ENCODE results near the gene RASAL2.

Gene RASAL2

GRCh38 chr1:178495741-178496409 lies 402.0 kb downstream of the RASAL2 start:
- Histone ChIP-seq H3K4me1 (ENCODE audit: control insufficient read depth, insufficient read depth, low read length, unreplicated experiment) (no peaks in the 10 kb centered on the region), H2AFZ (ENCODE audit: low read length, unreplicated experiment) (no peak overlapping the region), H3K4me3 (ENCODE audit: low read depth, low read length) (no peak overlapping the region), H3K36me3 (ENCODE audit: insufficient read depth, low read length) (no peaks in the 10 kb centered on the region), H3K79me2 (ENCODE audit: control insufficient read depth, insufficient read depth, low read length, unreplicated experiment) (no peaks in the 10 kb centered on the region), H3K27ac (ENCODE audit: low read depth, low read length) (no peak overlapping the region), H3K27me3 (ENCODE audit: insufficient read depth, low read length) (no peaks in the 10 kb centered on the region)

GRCh38 chr1:178496410-178497135 lies 402.7 kb downstream of the RASAL2 start, which contains the start of gene CLEC20A:
CLEC20A (minus strand) TSS chr1:178496964; CDS start chr1:178496939, 25 bp downstream.
- no peak within 1 kb of the TSS for H3K27ac ChIP-seq (ENCODE audit: low read depth, low read length)
- no peak within 1 kb of the TSS for H3K4me3 ChIP-seq (ENCODE audit: low read depth, low read length)
- H3K27me3 ChIP-seq (ENCODE audit: insufficient read depth, low read length) = no peaks in the 10 kb centered on the region
- H3K36me3 ChIP-seq (ENCODE audit: insufficient read depth, low read length) = no peaks in the 10 kb centered on the region
- H3K4me1 ChIP-seq (ENCODE audit: control insufficient read depth, insufficient read depth, low read length, unreplicated experiment) = no peaks in the 10 kb centered on the region
- H3K79me2 ChIP-seq (ENCODE audit: control insufficient read depth, insufficient read depth, low read length, unreplicated experiment) = no peaks in the 10 kb centered on the region
- H2AFZ ChIP-seq (ENCODE audit: low read length, unreplicated experiment) = no peak within 1 kb of the TSS

GRCh38 chr1:178497903-178498478 lies 404.1 kb downstream of the RASAL2 start:
- H3K79me2 ChIP-seq (ENCODE audit: control insufficient read depth, insufficient read depth, low read length, unreplicated experiment) = no peaks in the 10 kb centered on the region
- no peak overlapping the region for H2AFZ ChIP-seq (ENCODE audit: low read length, unreplicated experiment)
- H3K27ac ChIP-seq (ENCODE audit: low read depth, low read length) = no peak overlapping the region
- no peaks in the 10 kb centered on the region for H3K27me3 ChIP-seq (ENCODE audit: insufficient read depth, low read length)
- no peaks in the 10 kb centered on the region for H3K4me1 ChIP-seq (ENCODE audit: control insufficient read depth, insufficient read depth, low read length, unreplicated experiment)
- H3K4me3 ChIP-seq (ENCODE audit: low read depth, low read length) = no peak overlapping the region
- H3K36me3 ChIP-seq (ENCODE audit: insufficient read depth, low read length) = no peaks in the 10 kb centered on the region

- no peak overlapping the region for H3K27ac ChIP-seq (ENCODE audit: low read depth, low read length)
Observed at GRCh38 chr1:178498896-178499675, 405.2 kb downstream of the RASAL2 start.

GRCh38 chr1:178500091-178500770 lies 406.3 kb downstream of the RASAL2 start:
- Histone ChIP-seq H3K4me1 (ENCODE audit: control insufficient read depth, insufficient read depth, low read length, unreplicated experiment) (no peaks in the 10 kb centered on the region), H2AFZ (ENCODE audit: low read length, unreplicated experiment) (no peak overlapping the region), H3K4me3 (ENCODE audit: low read depth, low read length) (no peak overlapping the region), H3K27ac (ENCODE audit: low read depth, low read length) (no peak overlapping the region), H3K36me3 (ENCODE audit: insufficient read depth, low read length) (no peaks in the 10 kb centered on the region), H3K79me2 (ENCODE audit: control insufficient read depth, insufficient read depth, low read length, unreplicated experiment) (no peaks in the 10 kb centered on the region), H3K27me3 (ENCODE audit: insufficient read depth, low read length) (0 out of 2 replicates have a peak, but pooled peaks cover 3% of the 10 kb centered on the region)

More at GRCh38 chr1:178498896-178499675, 405.2 kb downstream of the RASAL2 start:
- Histone ChIP-seq H3K4me1 (ENCODE audit: control insufficient read depth, insufficient read depth, low read length, unreplicated experiment) (no peaks in the 10 kb centered on the region), H3K4me3 (ENCODE audit: low read depth, low read length) (no peak overlapping the region), H3K79me2 (ENCODE audit: control insufficient read depth, insufficient read depth, low read length, unreplicated experiment) (no peaks in the 10 kb centered on the region), H2AFZ (ENCODE audit: low read length, unreplicated experiment) (no peak overlapping the region), H3K27me3 (ENCODE audit: insufficient read depth, low read length) (no peaks in the 10 kb centered on the region), H3K36me3 (ENCODE audit: insufficient read depth, low read length) (no peaks in the 10 kb centered on the region)

GRCh38 chr1:178500936-178501554 lies 407.1 kb downstream of the RASAL2 start:
- 0 out of 2 replicates have a peak, but pooled peaks cover 3% of the 10 kb centered on the region for H3K27me3 ChIP-seq (ENCODE audit: insufficient read depth, low read length)

GRCh38 chr1:178501705-178502329 lies 407.9 kb downstream of the RASAL2 start:
- no peak overlapping the region for H3K27ac ChIP-seq (ENCODE audit: low read depth, low read length)
- no peaks in the 10 kb centered on the region for H3K36me3 ChIP-seq (ENCODE audit: insufficient read depth, low read length)
- no peaks in the 10 kb centered on the region for H3K79me2 ChIP-seq (ENCODE audit: control insufficient read depth, insufficient read depth, low read length, unreplicated experiment)
- no peak overlapping the region for H2AFZ ChIP-seq (ENCODE audit: low read length, unreplicated experiment)
- H3K27me3 ChIP-seq (ENCODE audit: insufficient read depth, low read length) = 0 out of 2 replicates have a peak, but pooled peaks cover 3% of the 10 kb centered on the region
- H3K4me1 ChIP-seq (ENCODE audit: control insufficient read depth, insufficient read depth, low read length, unreplicated experiment) = no peaks in the 10 kb centered on the region
- no peak overlapping the region for H3K4me3 ChIP-seq (ENCODE audit: low read depth, low read length)

More at GRCh38 chr1:178500936-178501554, 407.1 kb downstream of the RASAL2 start:
- Histone ChIP-seq H3K4me3 (ENCODE audit: low read depth, low read length) (no peak overlapping the region), H3K79me2 (ENCODE audit: control insufficient read depth, insufficient read depth, low read length, unreplicated experiment) (no peaks in the 10 kb centered on the region), H2AFZ (ENCODE audit: low read length, unreplicated experiment) (no peak overlapping the region), H3K27ac (ENCODE audit: low read depth, low read length) (no peak overlapping the region), H3K36me3 (ENCODE audit: insufficient read depth, low read length) (no peaks in the 10 kb centered on the region), H3K4me1 (ENCODE audit: control insufficient read depth, insufficient read depth, low read length, unreplicated experiment) (no peaks in the 10 kb centered on the region)

GRCh38 chr1:178502330-178502714 lies 408.4 kb downstream of the RASAL2 start:
- H2AFZ ChIP-seq (ENCODE audit: low read length, unreplicated experiment) = no peak overlapping the region

GRCh38 chr1:178502856-178503255 lies 409.0 kb downstream of the RASAL2 start:
- Histone ChIP-seq H3K4me3 (ENCODE audit: low read depth, low read length) (no peak overlapping the region), H3K4me1 (ENCODE audit: control insufficient read depth, insufficient read depth, low read length, unreplicated experiment) (no peaks in the 10 kb centered on the region)

More at GRCh38 chr1:178502330-178502714, 408.4 kb downstream of the RASAL2 start:
- no peak overlapping the region for H3K27ac ChIP-seq (ENCODE audit: low read depth, low read length)
- H3K27me3 ChIP-seq (ENCODE audit: insufficient read depth, low read length) = 0 out of 2 replicates have a peak, but pooled peaks cover 3% of the 10 kb centered on the region
- no peaks in the 10 kb centered on the region for H3K4me1 ChIP-seq (ENCODE audit: control insufficient read depth, insufficient read depth, low read length, unreplicated experiment)
- no peak overlapping the region for H3K4me3 ChIP-seq (ENCODE audit: low read depth, low read length)
- no peaks in the 10 kb centered on the region for H3K36me3 ChIP-seq (ENCODE audit: insufficient read depth, low read length)
- no peaks in the 10 kb centered on the region for H3K79me2 ChIP-seq (ENCODE audit: control insufficient read depth, insufficient read depth, low read length, unreplicated experiment)

More at GRCh38 chr1:178502856-178503255, 409.0 kb downstream of the RASAL2 start:
- no peaks in the 10 kb centered on the region for H3K36me3 ChIP-seq (ENCODE audit: insufficient read depth, low read length)
- H3K27ac ChIP-seq (ENCODE audit: low read depth, low read length) = no peak overlapping the region
- no peaks in the 10 kb centered on the region for H3K79me2 ChIP-seq (ENCODE audit: control insufficient read depth, insufficient read depth, low read length, unreplicated experiment)
- no peak overlapping the region for H2AFZ ChIP-seq (ENCODE audit: low read length, unreplicated experiment)
- 0 out of 2 replicates have a peak, but pooled peaks cover 3% of the 10 kb centered on the region for H3K27me3 ChIP-seq (ENCODE audit: insufficient read depth, low read length)

All from ACC112 (cell line).